Measurements from ENCODE around the gene DPP6.

Gene DPP6

GRCh38 chr7:154450451-154450850 lies 398.3 kb downstream of the DPP6 start:
- no peak for DNase-seq (ENCODE audit: low read depth in 2 of 2)

DNA sequence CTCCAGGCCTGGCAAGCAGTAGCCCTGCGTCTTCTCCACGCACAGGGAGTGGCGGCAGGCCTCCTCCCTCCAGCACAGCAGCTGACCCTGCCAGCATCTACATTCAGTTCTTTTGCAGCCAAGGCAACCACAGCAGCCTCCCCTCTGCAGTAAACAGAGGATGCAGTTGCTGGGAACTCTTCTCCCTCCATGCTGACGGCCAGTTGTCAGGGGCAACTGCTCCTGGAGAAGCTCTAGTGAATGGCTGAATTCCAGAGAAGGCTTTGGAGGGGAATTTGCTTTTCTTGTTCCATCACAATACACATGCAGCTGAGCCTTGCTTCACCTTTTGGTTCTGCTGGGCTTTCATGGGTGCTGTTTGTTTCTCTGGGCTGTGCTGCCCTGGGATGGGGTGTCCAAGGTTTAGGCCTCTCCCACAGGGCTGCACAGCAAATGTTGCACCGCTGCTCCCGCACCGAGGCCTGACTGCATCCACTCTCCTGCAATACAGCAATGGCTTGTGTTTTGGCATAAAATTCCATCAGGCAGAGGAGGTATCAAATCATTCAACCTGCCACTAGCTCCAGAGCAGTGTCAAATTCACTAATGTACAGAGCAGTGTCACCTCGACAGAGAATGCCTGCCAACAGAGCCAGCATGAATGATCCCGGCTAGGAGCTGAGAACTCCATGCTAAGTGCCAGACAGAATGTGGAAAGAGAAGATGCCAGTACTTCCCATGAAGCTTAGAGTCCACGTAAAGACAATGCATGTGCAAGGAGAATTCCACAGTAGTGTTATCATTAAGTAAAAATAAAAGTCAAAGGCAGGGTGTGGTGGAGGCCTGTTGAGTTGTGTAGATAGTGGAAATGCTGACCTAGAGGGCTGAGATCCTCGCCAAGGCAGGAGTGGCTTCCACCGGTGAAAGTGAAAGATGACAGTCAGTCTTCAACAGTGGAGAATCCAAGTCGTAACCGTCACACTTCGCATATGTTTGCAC lies 399.6 kb downstream of the DPP6 start:
- no peak for DNase-seq (ENCODE audit: low read depth in 2 of 2)

DNA sequence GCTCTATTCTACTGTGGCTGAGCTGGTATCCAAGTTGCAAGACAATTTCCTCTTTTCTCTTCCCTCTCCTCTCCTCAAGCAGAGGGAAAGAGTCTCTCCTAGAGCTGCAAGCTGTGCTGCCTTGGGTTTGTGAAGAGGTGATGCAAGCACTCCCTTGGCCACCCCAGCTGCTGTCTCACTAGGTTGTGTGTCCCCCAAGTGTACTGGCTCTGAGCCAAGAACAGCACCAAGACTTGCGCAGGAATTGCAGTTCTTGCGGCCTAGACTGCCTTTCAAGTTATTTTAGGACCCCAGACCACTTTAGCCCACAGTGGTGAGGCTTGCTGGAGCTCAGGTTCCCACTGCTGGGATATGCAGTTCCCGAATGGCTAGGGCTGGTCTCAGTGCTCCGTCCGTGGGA lies 411.6 kb downstream of the DPP6 start:
- DNase-seq (ENCODE audit: low read depth in 2 of 2), result no peak

GRCh38 chr7:154469652-154470051 lies 417.5 kb downstream of the DPP6 start:
- DNase-seq (ENCODE audit: low read depth in 2 of 2), result no peak

DNA sequence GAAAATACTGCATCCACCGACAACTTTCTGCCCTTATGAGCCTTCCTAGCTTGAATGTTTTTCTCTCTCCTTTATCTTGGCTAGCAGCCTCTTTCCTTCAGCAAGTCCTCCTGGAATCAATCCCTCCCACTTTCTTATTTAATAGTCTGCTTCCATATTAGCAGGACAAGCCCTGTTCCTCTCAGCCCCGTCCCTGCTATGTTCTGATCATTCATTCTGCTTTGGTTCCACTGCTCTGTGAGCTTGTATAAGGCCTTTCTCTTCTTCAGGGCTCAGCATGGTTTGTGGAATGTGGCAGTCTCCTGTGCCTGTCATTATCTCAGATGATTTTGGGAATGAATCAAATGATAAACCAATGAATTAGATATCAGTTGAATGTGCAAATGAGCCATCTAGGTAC lies 420.1 kb downstream of the DPP6 start:
- DNase-seq (ENCODE audit: low read depth in 2 of 2), result no peak

GRCh38 chr7:154473360-154473759 lies 421.2 kb downstream of the DPP6 start:
- DNase-seq (ENCODE audit: low read depth in 2 of 2), result no peak

DNA sequence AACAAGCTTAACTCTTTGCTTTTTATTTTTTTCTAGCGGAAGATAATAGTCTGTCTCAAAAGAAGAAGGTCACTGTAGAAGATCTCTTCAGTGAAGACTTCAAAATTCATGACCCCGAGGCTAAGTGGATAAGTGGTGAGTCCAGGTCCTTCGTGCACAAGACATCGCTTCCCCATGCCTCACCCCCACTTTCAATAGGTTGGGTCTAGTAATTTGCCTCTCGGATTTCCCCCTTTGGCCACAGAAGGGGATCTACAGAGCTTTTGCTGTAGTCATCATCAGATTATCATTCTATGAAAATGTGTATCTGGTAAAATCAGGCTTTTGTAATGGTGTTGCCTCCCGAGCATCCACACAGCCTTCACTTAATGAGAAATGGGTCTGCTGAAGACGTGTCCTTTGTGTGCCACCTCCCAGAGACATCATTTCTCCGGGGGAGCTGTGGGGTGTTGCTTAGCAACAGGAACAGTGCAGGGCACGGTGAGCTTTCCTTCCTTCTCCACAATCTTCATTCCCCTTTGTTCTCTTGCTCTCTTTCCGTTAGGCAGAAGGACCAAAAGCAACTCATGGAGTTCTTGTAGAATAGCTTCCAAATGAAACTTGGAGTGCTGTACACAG lies 422.8 kb downstream of the DPP6 start:
- DNase-seq (ENCODE audit: low read depth in 2 of 2), result no peak

DNA sequence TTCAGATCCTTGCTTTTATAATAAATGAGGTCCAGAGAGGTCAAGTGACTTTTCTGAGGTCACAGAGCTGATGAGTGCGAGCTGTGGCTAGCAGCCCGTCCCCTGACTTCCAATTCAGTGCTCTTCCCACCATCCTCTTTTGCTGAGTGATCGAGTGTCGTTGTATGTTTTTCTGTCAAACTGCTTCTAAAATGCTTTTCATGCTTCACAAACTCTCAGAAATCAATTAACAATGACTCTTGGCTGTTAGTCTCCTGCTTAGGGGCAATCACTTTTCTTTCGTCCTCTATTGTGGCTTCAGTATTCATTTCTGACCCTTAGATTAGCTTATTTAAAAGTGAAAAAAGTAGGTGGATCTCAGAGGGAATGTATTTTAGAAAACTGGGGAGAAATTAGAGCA lies 423.7 kb downstream of the DPP6 start:
- DNase-seq (ENCODE audit: low read depth in 2 of 2), result no peak

DNA sequence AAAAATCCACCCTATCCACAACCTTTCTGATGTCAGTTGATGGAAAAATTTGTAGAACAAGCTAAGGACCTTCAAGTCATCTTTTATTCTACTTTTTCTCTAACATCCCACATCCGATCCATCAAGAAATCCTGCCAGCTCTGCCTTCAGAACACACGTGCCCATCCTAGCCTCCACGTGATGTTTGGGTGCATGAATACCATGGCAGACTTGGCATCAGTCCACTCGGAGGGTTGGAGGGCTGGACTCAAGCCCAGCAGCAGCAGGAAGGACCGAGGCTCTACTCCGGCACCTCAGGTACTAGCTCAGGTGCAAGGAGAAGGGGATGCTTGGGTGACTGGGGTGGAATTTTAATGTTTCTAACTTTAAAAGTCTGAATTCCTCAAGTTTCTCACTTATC lies 428.6 kb downstream of the DPP6 start:
- DNase-seq (ENCODE audit: low read depth in 2 of 2), result no peak

GRCh38 chr7:154482863-154483262 lies 430.7 kb downstream of the DPP6 start:
- DNase-seq (ENCODE audit: low read depth in 2 of 2), result no peak

GRCh38 chr7:154484406-154484805 lies 432.2 kb downstream of the DPP6 start:
- no peak for DNase-seq (ENCODE audit: low read depth in 2 of 2)

GRCh38 chr7:154484943-154485342 lies 432.7 kb downstream of the DPP6 start:
- no peak for DNase-seq (ENCODE audit: low read depth in 2 of 2)

DNA sequence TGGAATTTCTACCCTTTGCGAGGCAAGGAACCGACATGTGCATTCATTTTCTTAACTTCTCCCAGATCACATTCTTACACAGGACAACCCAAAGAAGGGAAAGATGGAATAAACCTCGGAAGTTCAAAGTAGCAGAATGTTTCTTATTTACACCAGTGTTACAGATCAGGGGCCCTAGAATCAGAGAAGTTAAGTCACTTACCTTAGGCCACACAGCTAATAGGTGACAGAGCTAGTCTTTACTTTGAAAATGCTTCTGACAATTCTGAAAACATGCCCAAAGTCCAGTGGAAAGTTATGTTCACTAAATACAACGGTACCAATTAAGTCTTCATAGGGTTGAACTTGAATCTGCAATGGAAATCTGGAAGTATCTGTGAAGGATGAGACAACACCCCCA lies 437.7 kb downstream of the DPP6 start:
- DNase-seq (ENCODE audit: low read depth in 2 of 2), result no peak

DNA sequence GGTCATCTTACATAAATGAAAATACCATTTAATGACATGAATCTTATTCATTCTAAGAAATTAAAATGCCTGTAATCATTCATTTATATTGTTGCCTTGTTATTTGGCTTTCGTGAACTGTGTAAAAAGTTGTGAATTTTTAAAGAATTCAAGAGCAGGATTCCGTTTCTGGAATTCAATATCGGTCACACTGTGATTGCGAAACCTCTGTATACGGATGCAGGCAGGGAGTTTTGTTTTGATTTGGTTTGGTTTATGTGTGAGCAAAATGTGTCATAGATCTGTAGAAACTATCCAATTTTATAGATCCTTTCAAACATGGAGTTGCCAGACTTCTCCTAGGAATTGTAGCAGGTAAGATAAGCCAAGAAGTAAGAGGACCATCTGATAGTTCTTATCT lies 441.4 kb downstream of the DPP6 start:
- DNase-seq (ENCODE audit: low read depth in 2 of 2), result no peak

DNA sequence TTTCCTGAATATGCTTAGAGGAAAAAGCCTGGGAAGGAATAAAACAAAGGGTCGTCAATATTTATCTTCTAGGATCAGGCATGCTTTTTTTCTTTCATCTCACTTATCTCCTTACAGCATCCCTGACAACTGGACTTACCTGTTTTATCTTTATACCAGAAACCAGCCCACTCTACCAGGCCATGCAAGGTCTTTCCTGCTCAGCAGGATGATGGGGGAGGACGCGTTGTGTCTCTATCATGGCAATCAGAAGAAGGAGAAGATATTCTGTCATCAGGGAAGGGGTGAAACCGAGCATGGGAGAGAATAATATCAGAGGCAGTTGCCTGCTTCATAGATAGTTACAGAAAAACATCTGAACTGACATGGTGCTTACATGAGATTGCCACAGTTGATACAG lies 445.6 kb downstream of the DPP6 start:
- DNase-seq (ENCODE audit: low read depth in 2 of 2), result no peak

DNA sequence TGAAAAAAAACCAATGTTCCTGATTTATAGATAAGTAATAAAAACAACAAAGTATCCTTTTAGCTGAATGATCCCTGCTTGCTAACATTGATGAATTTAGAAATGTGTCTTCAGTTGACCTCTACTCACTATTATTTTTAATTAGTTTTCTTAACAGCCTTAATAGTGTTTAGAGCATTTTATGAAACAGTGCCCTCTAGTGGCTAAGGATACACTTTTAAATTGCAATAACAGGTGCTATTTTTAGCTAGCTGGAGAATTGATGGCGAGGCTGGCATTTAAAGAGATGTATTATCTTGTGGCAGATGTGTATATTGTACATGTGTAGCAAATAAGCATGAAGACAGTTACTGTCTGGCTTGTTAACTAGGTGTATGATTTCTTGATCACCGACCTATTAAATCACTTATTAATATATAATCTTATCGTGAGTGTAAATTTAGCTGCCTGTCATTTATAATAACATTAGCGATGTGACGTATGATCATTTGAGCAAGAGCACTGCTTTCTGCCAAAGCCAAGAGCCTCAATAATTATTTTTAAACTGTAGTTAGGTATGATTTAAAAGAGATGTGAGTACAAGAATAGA lies 451.9 kb downstream of the DPP6 start:
- no peak for DNase-seq (ENCODE audit: low read depth in 2 of 2)

DNA sequence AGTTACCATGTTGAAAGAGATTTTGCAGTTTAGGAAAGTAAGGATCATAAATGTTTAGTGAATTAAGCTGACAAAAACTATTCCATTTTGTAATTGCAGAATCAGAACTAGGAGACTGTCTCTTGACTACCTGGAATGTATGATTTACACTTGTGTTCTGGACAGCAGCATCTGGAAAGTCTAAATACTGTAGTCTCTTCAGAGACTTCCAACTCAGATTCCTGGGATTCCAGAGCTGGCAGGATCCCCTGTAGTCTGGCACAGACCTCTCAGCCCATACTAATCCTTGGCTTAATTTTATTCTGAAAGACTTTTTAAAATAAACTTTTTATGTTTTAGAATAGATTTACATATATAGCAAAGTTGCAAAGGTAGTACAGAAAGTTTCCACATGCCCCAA lies 452.7 kb downstream of the DPP6 start:
- DNase-seq (ENCODE audit: low read depth in 2 of 2), result no peak

- DNase-seq (ENCODE audit: low read depth in 2 of 2), result no peak
These were observed 453.2 kb downstream of the DPP6 start for GRCh38 chr7:154505362-154505761.

- DNase-seq (ENCODE audit: low read depth in 2 of 2), result no peak
These were observed 457.0 kb downstream of the DPP6 start for GRCh38 chr7:154509192-154509591.

- DNase-seq (ENCODE audit: low read depth in 2 of 2), result no peak
These were observed 460.1 kb downstream of the DPP6 start for GRCh38 chr7:154512121-154512833.

GRCh38 chr7:154517768-154518167 lies 465.6 kb downstream of the DPP6 start:
- DNase-seq (ENCODE audit: low read depth in 2 of 2), result no peak

DNA sequence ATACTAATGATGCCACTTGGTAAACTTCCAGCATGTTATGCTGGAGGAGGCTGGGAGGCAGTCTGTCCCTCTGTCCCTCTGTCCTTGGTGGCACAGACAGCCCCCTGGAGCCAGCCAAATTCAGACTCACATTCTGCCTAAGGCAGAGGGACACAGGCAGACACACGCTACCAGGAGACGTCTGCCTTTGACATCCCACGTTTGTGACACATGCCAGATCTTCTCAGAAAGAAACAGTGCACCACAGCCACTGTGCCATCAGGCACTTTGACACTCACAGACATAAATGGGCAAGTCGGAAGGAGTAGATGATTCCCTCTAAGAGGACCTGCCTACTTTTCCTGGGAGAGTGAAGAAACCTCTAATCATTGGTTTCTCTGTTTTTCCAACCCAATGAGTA lies 467.0 kb downstream of the DPP6 start:
- no peak for DNase-seq (ENCODE audit: low read depth in 2 of 2)

Measured in activated CD8-positive, alpha-beta memory T cell treated with anti-CD3 and anti-CD28 coated beads for 4 hours (primary cell).